Keratinocyte (primary cell): ENCODE results near the gene PLPPR2. TPM values are rescaled to one million over a fixed set of nuclear protein-coding genes. Genes with fewer than 3 reads are reported as not detected.

Experiments used
- DNase-seq: peaks from one replicate; pipeline ENCODE4 v3.0.0-alpha.2; 2011; ENCODE audit warnings: low read depth, missing footprints, low spot score
- FAIRE-seq: peaks from 2 replicates; lab custom pipeline; 2011; peaks lifted over from hg19 to GRCh38; lab: Jason Lieb, UNC
- H2AFZ ChIP-seq: 2 replicates; pipeline ENCODE4 v1.6.0; 2012; ENCODE audit warnings: low read length, control low read depth, inconsistent platforms; ENCODE audit not compliant: control insufficient read depth
- H3K27ac ChIP-seq: 2 replicates; pipeline ENCODE4 v1.5.1; 2011; ENCODE audit warnings: low read length; ENCODE audit not compliant: control insufficient read depth, insufficient read depth
- H3K27me3 ChIP-seq: 3 replicates; pipeline ENCODE4 v1.6.0; 2011; ENCODE audit warnings: low read length; ENCODE audit not compliant: control insufficient read depth, insufficient read depth; ENCODE audit errors: extremely low read depth
- H3K36me3 ChIP-seq, 2 experiments: 2 replicates in 1 of 2; 3 replicates in 1 of 2; pipeline ENCODE4 v1.5.1; 2011; ENCODE audit warnings: low read length in 2 of 2, mild to moderate bottlenecking in 1 of 2; ENCODE audit not compliant: control insufficient read depth in 2 of 2, insufficient read depth in 2 of 2; ENCODE audit errors: extremely low read depth in 1 of 2
- H3K4me1 ChIP-seq: 3 replicates; pipeline ENCODE4 v1.5.1; 2011; ENCODE audit warnings: low read length; ENCODE audit not compliant: control insufficient read depth, insufficient read depth; ENCODE audit errors: extremely low read depth
- H3K4me2 ChIP-seq: 3 replicates; pipeline ENCODE4 v1.6.0; 2011; ENCODE audit warnings: low read depth, low read length; ENCODE audit not compliant: control insufficient read depth, insufficient read depth; ENCODE audit errors: extremely low read depth
- H3K4me3 ChIP-seq, 3 experiments: fragments of 200-600 bp in 1 of 3; sonication (generic) in 1 of 3; 2 replicates in 2 of 3; 3 replicates in 1 of 3; pipeline ENCODE4 v1.5.1; 2011 to 2016; ENCODE audit warnings: low read length in 3 of 3, mild to moderate bottlenecking in 3 of 3, control low read depth in 2 of 3, inconsistent platforms in 1 of 3, low read depth in 1 of 3, mixed read lengths in 1 of 3, mixed run types in 1 of 3, moderate library complexity in 1 of 3; ENCODE audit not compliant: control insufficient read depth in 2 of 3, insufficient read depth in 2 of 3; ENCODE audit errors: extremely low read depth in 1 of 3
- H3K79me2 ChIP-seq: 2 replicates; pipeline ENCODE4 v1.6.0; 2012; ENCODE audit warnings: low read length; ENCODE audit not compliant: control insufficient read depth, insufficient read depth
- H3K9ac ChIP-seq: 3 replicates; pipeline ENCODE4 v1.6.0; 2011; ENCODE audit warnings: low read length; ENCODE audit not compliant: control insufficient read depth, insufficient read depth; ENCODE audit errors: extremely low read depth
- H3K9me1 ChIP-seq: 3 replicates; pipeline ENCODE4 v1.6.0; 2011; ENCODE audit warnings: low read length; ENCODE audit not compliant: control insufficient read depth, insufficient read depth; ENCODE audit errors: extremely low read depth
- H3K9me3 ChIP-seq: 2 replicates; pipeline ENCODE4 v1.5.1; 2012; ENCODE audit warnings: low read depth, low read length; ENCODE audit not compliant: control insufficient read depth
- H4K20me1 ChIP-seq: 3 replicates; pipeline ENCODE4 v1.6.0; 2011; ENCODE audit warnings: low read length; ENCODE audit not compliant: control insufficient read depth, insufficient read depth; ENCODE audit errors: extremely low read depth
- CTCF ChIP-seq, 3 experiments: IDR thresholded peaks in 1 of 3; conservative IDR thresholded peaks in 1 of 3; optimal IDR thresholded peaks in 1 of 3; 2 replicates in 2 of 3; 3 replicates in 1 of 3; pipeline versions ENCODE3 to v1.5.1; 2011; ENCODE audit warnings: low read length in 3 of 3, mild to moderate bottlenecking in 3 of 3, moderate library complexity in 2 of 3, control low read depth in 1 of 3, inconsistent platforms in 1 of 3; ENCODE audit not compliant: insufficient read depth in 2 of 3; ENCODE audit errors: extremely low read depth in 1 of 3
- EZH2 ChIP-seq: IDR thresholded peaks from one replicate; pipeline ENCODE4 v1.6.1; 2012; ENCODE audit warnings: inconsistent platforms, mild to moderate bottlenecking, low read length, moderate library complexity
- dilution Hi-C: fragments of 300-500 bp; cut with MboI; formaldehyde crosslinking; loops from one replicate; pipeline ENCODE4 v1.7.0; 2020; ENCODE audit warnings: low sequenced_read_pairs; ENCODE audit not compliant: extremely low pct_ligation_motif_present
- polyA plus RNA-seq, 5 experiments: library from polyadenylated mRNA; depleted of rRNA in 3 of 5; stranded (reverse) in 3 of 5; stranded (forward) in 1 of 5; unstranded in 1 of 5; fragments of >200 nt; gene quantifications; 1 replicate in 1 of 5; 2 replicates in 3 of 5; 3 replicates in 1 of 5; pipeline versions ENCODE4 v1.2.1 to v1.2.3, GENCODE V29; 2011 to 2012; ENCODE audit warnings: missing spikeins in 2 of 5, low read depth in 1 of 5, low replicate concordance in 1 of 5

Gene PLPPR2
- polyA plus RNA-seq, 1 donor (not counting 4 experiments of a cell fraction or from before 2014, with no cell fraction given), result 3.5 TPM

GRCh38 chr19:11390359-11390758, 35.1 kb downstream of the PLPPR2 start:
- dilution Hi-C loops, result no loop called here
- H3K9me3 ChIP-seq, result no peaks in the 10 kb centered on the region
- no peaks in the 10 kb centered on the region for H3K4me1 ChIP-seq
- H3K4me2 ChIP-seq, result no peak overlapping the region
- FAIRE-seq, result no peak
- no peak overlapping the region for H3K9ac ChIP-seq
- no peak for DNase-seq
- H3K79me2 ChIP-seq, result no peaks in the 10 kb centered on the region
- TF ChIP-seq EZH2 (no peak), CTCF (optimal IDR thresholded peaks at IDR 0.05 in 1 of 3, IDR thresholded peaks at IDR 0.05 in 1 of 3, conservative IDR thresholded peaks at IDR 0.05 in 1 of 3; ENCODE audit: extremely low read depth in 1 of 3, insufficient read depth in 2 of 3, low read length in 3 of 3) (no peak)
- H3K27me3 ChIP-seq, result no peaks in the 10 kb centered on the region
- no peak overlapping the region for H3K27ac ChIP-seq
- no peaks in the 10 kb centered on the region for H3K9me1 ChIP-seq
- H3K36me3 ChIP-seq, result no peaks in the 10 kb centered on the region
- H2AFZ ChIP-seq, result no peak overlapping the region
- H3K4me3 ChIP-seq, result no peak overlapping the region
- H4K20me1 ChIP-seq, result no peaks in the 10 kb centered on the region

DNA sequence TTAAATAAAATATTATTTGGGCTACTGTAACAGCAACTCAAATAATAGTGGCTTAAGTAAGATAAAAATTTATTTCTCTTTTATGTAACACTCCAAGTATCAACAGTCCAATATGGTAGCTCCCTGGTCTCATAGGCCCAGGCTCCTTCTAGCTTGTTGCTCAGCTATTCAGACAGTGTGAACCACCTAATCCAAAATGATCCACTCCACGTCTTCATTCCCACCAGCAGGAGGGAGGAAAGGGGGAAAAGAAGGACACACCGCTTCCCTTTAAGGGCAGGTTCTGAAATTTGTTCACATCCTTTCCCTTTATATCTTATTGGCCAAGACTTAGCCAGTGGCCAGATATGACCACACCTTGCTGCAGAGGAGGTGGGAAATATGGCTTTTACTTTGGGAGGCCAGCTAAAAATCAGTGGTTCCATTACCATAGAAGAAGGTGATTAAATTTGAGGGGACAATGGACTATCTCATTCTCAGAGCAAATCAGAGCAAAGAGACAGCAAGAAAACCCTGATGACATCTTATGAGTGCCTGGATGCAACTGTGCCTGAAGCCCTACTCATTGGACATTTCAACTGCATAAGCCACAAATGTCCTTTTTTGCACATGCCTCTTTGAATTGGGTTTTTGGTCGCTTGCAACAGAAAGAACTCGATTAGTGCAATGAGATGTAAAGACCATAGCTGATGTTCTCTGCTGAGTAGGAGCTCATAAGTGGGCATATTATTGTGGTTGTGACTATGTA, 35.9 kb downstream of the PLPPR2 start:
- Histone ChIP-seq H3K4me2 (no peak overlapping the region), H4K20me1 (no peaks in the 10 kb centered on the region), H3K4me1 (no peaks in the 10 kb centered on the region), H3K9me3 (no peaks in the 10 kb centered on the region), H3K36me3 (no peaks in the 10 kb centered on the region), H3K9me1 (no peaks in the 10 kb centered on the region), H3K4me3 (no peak overlapping the region), H2AFZ (no peak overlapping the region), H3K27ac (no peak overlapping the region), H3K79me2 (no peaks in the 10 kb centered on the region), H3K9ac (no peak overlapping the region), H3K27me3 (no peaks in the 10 kb centered on the region)
- TF ChIP-seq CTCF (optimal IDR thresholded peaks at IDR 0.05 in 1 of 3, IDR thresholded peaks at IDR 0.05 in 1 of 3, conservative IDR thresholded peaks at IDR 0.05 in 1 of 3; ENCODE audit: extremely low read depth in 1 of 3, insufficient read depth in 2 of 3, low read length in 3 of 3), result no peak
- no peak for TF ChIP-seq EZH2
- dilution Hi-C loops, result no loop called here
- FAIRE-seq (no peak), DNase-seq (no peak)
